Adrenal gland (tissue), 5 donors: ENCODE measurements around the gene AXIN1.

Source experiments
- CTCF ChIP-seq, 6 experiments: fragments of 450-650 bp in 4 of 6; fragments of 200-600 bp in 2 of 6; sonication (generic) in 1 of 6; IDR thresholded peaks; 1 replicate in 5 of 6; 2 replicates in 1 of 6; pipeline versions ENCODE4 v1.5.1 to v1.8.0; 2016 to 2021; ENCODE audit warnings: antibody characterized with exemption in 6 of 6, mild to moderate bottlenecking in 2 of 6, moderate library complexity in 1 of 6
- POLR2A ChIP-seq, 2 donors: fragments of 450-650 bp; IDR thresholded peaks; one replicate each; pipeline ENCODE4 v1.6.1; 2017; ENCODE audit warnings: antibody characterized with exemption in 2 of 2, mild to moderate bottlenecking in 2 of 2, moderate library complexity in 1 of 2
- donor health status: DM: no; HTN: no; CAD: no.

- no peak for TF ChIP-seq CTCF (IDR thresholded peaks at IDR 0.05)
- TF ChIP-seq POLR2A (IDR thresholded peaks at IDR 0.05), result no peak
Measured at GRCh38 chr16:249431-249830, 103.1 kb downstream of the AXIN1 start.
